Sigmoid colon (tissue), 7 donors: ENCODE measurements around the gene HDX. TPM values are rescaled to one million over a fixed set of nuclear protein-coding genes. Genes with fewer than 3 reads are reported as not detected.

Experiments used
- DNase-seq: peaks from one replicate; pipeline ENCODE4 v3.0.0-alpha.2; 2019
- H3K27ac ChIP-seq, 4 donors: fragments of 200-600 bp; sonication (generic); one replicate each; pipeline ENCODE4 v1.5.1; 2016 to 2019; ENCODE audit warnings: mild to moderate bottlenecking in 1 of 4
- H3K27me3 ChIP-seq, 3 donors: fragments of 200-600 bp; sonication (generic); one replicate each; pipeline ENCODE4 v1.5.1; 2019; ENCODE audit warnings: mild to moderate bottlenecking in 1 of 3
- H3K36me3 ChIP-seq, 4 donors: fragments of 200-600 bp; sonication (generic); one replicate each; pipeline ENCODE4 v1.5.1; 2016 to 2019
- H3K4me1 ChIP-seq, 4 donors: fragments of 200-600 bp; sonication (generic); one replicate each; pipeline ENCODE4 v1.5.1; 2017 to 2019
- H3K4me3 ChIP-seq, 4 donors: fragments of 200-600 bp; sonication (generic); one replicate each; pipeline ENCODE4 v1.5.1; 2017 to 2019; ENCODE audit warnings: mild to moderate bottlenecking in 2 of 4, moderate library complexity in 1 of 4
- H3K9me3 ChIP-seq, 4 donors: fragments of 200-600 bp in 3 of 4; sonication (generic) in 3 of 4; one replicate each; pipeline versions ENCODE4 v1.5.1 to v1.6.1; 2013 to 2019
- CTCF ChIP-seq, 4 experiments: fragments of 450-650 bp in 3 of 4; fragments of 200-600 bp in 1 of 4; IDR thresholded peaks; one replicate each; pipeline ENCODE4 v1.5.1; 2016 to 2019; ENCODE audit warnings: antibody characterized with exemption in 4 of 4, mild to moderate bottlenecking in 3 of 4, moderate library complexity in 2 of 4
- EP300 ChIP-seq, 4 donors: sonication (generic); formaldehyde crosslinking; IDR thresholded peaks; one replicate each; pipeline ENCODE4 v1.6.1; 2017; ENCODE audit warnings: antibody characterized with exemption in 4 of 4
- POLR2A ChIP-seq, 2 donors: fragments of 450-650 bp; IDR thresholded peaks; one replicate each; pipeline ENCODE4 v1.6.1; 2016; ENCODE audit warnings: antibody characterized with exemption in 2 of 2, mild to moderate bottlenecking in 2 of 2, moderate library complexity in 2 of 2
- POLR2AphosphoS5 ChIP-seq, 4 donors: sonication (generic); formaldehyde crosslinking; IDR thresholded peaks; one replicate each; pipeline ENCODE4 v1.6.1; 2017; ENCODE audit warnings: antibody characterized with exemption in 4 of 4
- WGBS, 2 donors: extraction: QIAGEN DNeasy Blood & Tissue Kit; methylation state at CpG; one replicate each; pipeline ENCODE4 v1.1.7; 2013; 5-methylcytosine and 5-hydroxymethylcytosine counted together
- intact Hi-C: fragments of 100-400 bp; cut with DNase I; formaldehyde crosslinking; loops from one replicate; pipeline ENCODE4 v1.15.1; 2023
- polyA plus RNA-seq, 3 donors: library from polyadenylated mRNA; stranded (reverse); fragments of 200-250 nt; gene quantifications; one replicate each; pipeline ENCODE4 v1.2.3, GENCODE V29; 2013
- total RNA-seq, 4 donors: library from RNA; depleted of rRNA; stranded (reverse); fragments of >200 nt; gene quantifications; one replicate each; pipeline ENCODE4 v1.1.0, GENCODE V29; 2016
- donor health status: healthy with polysubstance abuse.
- donor health status: Bipolar disorder and iron deficiency.
- donor health status: healthy.

The HDX gene
- total and polyA plus RNA-seq, 7 donors, result 0.23 to 9.1 (median 4.3) TPM

DNA sequence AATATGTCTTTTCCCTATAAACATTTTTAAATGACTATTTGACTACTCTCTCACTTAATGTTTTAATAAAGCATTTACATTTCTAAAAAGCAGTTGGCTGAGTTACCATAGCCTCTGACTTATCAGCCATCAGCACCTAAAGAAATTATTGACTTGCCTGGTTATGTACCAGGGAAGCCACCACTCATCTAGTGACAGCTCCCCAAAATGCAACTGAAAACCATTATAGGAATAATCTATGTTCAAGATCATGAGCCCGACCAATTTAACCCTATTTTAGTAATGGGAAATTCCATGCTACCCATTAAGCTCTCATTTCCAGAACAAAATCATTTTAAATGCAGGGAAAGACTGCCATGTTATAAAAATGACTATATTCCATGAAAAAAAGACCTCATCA, 34.4 kb downstream of the HDX start:
- Histone ChIP-seq H3K27ac (no peak overlapping the region), H3K9me3 (no peaks in the 10 kb centered on the region), H3K4me3 (no peak overlapping the region), H3K36me3 (no peaks in the 10 kb centered on the region), H3K4me1 (no peaks in the 10 kb centered on the region), H3K27me3 (no peaks in the 10 kb centered on the region)
- intact Hi-C loops, result no loop called here
- 85 to 93% methylated on average over 1 of the region's 1 CpG for WGBS, 2 donors
- TF ChIP-seq POLR2AphosphoS5 (IDR thresholded peaks at IDR 0.05) (no peak), EP300 (IDR thresholded peaks at IDR 0.05) (no peak), POLR2A (IDR thresholded peaks at IDR 0.05) (no peak), CTCF (IDR thresholded peaks at IDR 0.05) (no peak)
- no peak for DNase-seq

DNA sequence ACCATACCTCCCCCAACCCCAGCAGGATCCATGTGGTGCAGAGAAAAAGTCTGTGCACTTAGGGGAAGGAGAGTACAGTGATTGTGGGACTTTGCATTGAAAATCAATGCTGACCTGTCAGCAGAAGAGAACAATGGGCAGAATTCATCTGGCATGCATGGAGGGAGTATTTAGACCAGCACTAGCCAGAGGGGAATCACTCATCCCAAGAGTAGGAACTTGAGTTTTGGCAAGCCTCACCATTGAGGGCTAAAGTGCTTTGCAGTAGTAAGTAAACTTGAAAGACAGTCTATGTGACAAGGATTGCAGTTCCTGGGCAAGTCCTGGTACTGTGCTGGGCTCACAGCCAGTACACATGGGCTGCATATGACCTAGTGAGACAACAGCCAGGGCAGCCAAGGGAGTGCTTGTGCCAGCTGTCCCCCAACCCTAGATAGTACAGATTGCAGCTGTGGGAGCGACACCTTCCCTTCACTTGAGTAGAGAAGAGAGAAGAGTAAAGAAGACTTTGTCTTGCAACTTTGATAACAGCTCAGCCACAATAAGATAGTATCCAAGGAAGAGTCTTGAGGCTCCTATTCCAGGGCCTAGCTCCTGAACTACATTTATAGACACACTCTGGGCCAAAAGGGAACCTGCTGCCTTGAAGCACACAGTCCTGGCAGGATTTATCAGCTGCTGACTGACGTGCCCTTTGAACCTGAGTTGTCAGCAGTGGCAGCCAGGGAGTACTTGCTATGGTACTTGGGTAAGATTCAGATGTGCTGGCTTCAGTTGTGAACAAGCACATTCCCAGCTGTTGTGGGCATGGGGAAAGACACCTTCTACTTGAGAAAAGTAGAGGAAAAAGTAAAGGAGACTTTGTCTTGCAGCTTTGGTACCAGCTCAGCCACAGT, 48.7 kb downstream of the HDX start:
- TF ChIP-seq CTCF (IDR thresholded peaks at IDR 0.05) (no peak), POLR2AphosphoS5 (IDR thresholded peaks at IDR 0.05) (no peak), EP300 (IDR thresholded peaks at IDR 0.05) (no peak), POLR2A (IDR thresholded peaks at IDR 0.05) (no peak)
- H3K4me1 ChIP-seq, result no peaks in the 10 kb centered on the region

GRCh38 chrX:84441143-84441542, 61.1 kb downstream of the HDX start:
- Histone ChIP-seq H3K9me3 (peaks cover 0 to 3% (median 1%) of the 10 kb centered on the region in 4 donors), H3K27ac (no peak overlapping the region), H3K4me3 (no peak overlapping the region), H3K27me3 (no peaks in the 10 kb centered on the region), H3K4me1 (no peaks in the 10 kb centered on the region), H3K36me3 (no peaks in the 10 kb centered on the region)
- no peak for DNase-seq
- TF ChIP-seq CTCF (IDR thresholded peaks at IDR 0.05), result no peak
- WGBS, 2 donors, result 79 to 89% methylated on average over 1 of the region's 1 CpG
- intact Hi-C loops, result no loop called here

More for the DNA sequence above, 48.7 kb downstream of the HDX start:
- 80 to 91% methylated on average over 2 of the region's 2 CpGs for WGBS, 2 donors
- no peak overlapping the region for H3K4me3 ChIP-seq
- H3K36me3 ChIP-seq, result no peaks in the 10 kb centered on the region
- DNase-seq, result no peak
- H3K27me3 ChIP-seq, result no peaks in the 10 kb centered on the region
- intact Hi-C loops, result no loop called here
- no peaks in the 10 kb centered on the region for H3K9me3 ChIP-seq
- no peak overlapping the region for H3K27ac ChIP-seq

- DNase-seq, result no peak
Observed at GRCh38 chrX:84415140-84415539, 87.1 kb downstream of the HDX start.

More at GRCh38 chrX:84415140-84415539, 87.1 kb downstream of the HDX start:
- TF ChIP-seq EP300 (IDR thresholded peaks at IDR 0.05) (no peak), POLR2A (IDR thresholded peaks at IDR 0.05) (no peak), CTCF (IDR thresholded peaks at IDR 0.05) (no peak), POLR2AphosphoS5 (IDR thresholded peaks at IDR 0.05) (no peak)
- Histone ChIP-seq H3K36me3 (no peaks in the 10 kb centered on the region), H3K4me1 (no peaks in the 10 kb centered on the region), H3K4me3 (no peak overlapping the region), H3K27me3 (no peaks in the 10 kb centered on the region), H3K9me3 (no peaks in the 10 kb centered on the region), H3K27ac (no peak overlapping the region)
- intact Hi-C loops, result no loop called here
